HEK293 (cell line): ENCODE data around the gene ITPRID2.

Experiments
- CTCF ChIA-PET: fragments of 350-600 bp; formaldehyde crosslinking; extraction: SDS; loops from one replicate; lab custom pipeline; 2021; ENCODE audit warnings: antibody characterized with exemption; lab: Yijun Ruan, JAX
- POLR2A ChIA-PET: fragments of 300-600 bp; formaldehyde crosslinking; extraction: SDS; loops from one replicate; lab custom pipeline; 2020; ENCODE audit warnings: antibody characterized with exemption, inconsistent platforms; lab: Yijun Ruan, JAX
- H3K27ac ChIP-seq: fragments of 200-500 bp; sonication (Bioruptor generic); 2 replicates; pipeline ENCODE4 v1.5.1; 2014; ENCODE audit warnings: low read depth, low read length, control low read depth, inconsistent platforms; ENCODE audit errors: extremely low read depth
- H3K36me3 ChIP-seq, 2 experiments: fragments of 200-500 bp in 1 of 2; sonication (Bioruptor generic) in 1 of 2; 1 replicate in 1 of 2; 2 replicates in 1 of 2; pipeline ENCODE4 v1.5.1; 2014 to 2017; ENCODE audit warnings: inconsistent platforms in 2 of 2, low read length in 2 of 2; ENCODE audit not compliant: control insufficient read depth in 2 of 2, insufficient read depth in 1 of 2
- H3K4me1 ChIP-seq: fragments of 200-500 bp; sonication (Bioruptor generic); 2 replicates; pipeline ENCODE4 v1.5.1; 2014; ENCODE audit warnings: mild to moderate bottlenecking, low read length, inconsistent platforms; ENCODE audit not compliant: control insufficient read depth, insufficient read depth
- H3K4me3 ChIP-seq: 2 replicates; pipeline ENCODE4 v1.5.1; 2011; ENCODE audit warnings: low read depth, mild to moderate bottlenecking, control low read depth, low read length, moderate library complexity
- H3K9me3 ChIP-seq: fragments of 200-500 bp; sonication (Bioruptor generic); 2 replicates; pipeline ENCODE4 v1.5.1; 2014; ENCODE audit warnings: low read depth, low read length, inconsistent platforms; ENCODE audit not compliant: control insufficient read depth, insufficient read depth
- FEZF1 ChIP-seq: fragments of 450-650 bp; formaldehyde crosslinking; IDR thresholded peaks from 2 replicates; pipeline ENCODE4 v1.5.1; 2016; ENCODE audit warnings: missing biosample characterization, missing genetic modification characterization
- HOXC10 ChIP-seq: sonication (generic); formaldehyde crosslinking; IDR thresholded peaks from 2 replicates; pipeline ENCODE4 v1.8.1; 2023; ENCODE audit warnings: mild to moderate bottlenecking, missing genetic modification reagents
- HOXD13 ChIP-seq: sonication (generic); formaldehyde crosslinking; IDR thresholded peaks from 2 replicates; pipeline ENCODE4 v1.8.0; 2022; ENCODE audit warnings: missing genetic modification reagents, borderline replicate concordance
- SCRT2 ChIP-seq: fragments of 450-650 bp; formaldehyde crosslinking; IDR thresholded peaks from 2 replicates; pipeline ENCODE4 v1.5.1; 2016; ENCODE audit warnings: missing biosample characterization, missing genetic modification characterization
- ZBTB48 ChIP-seq: fragments of 450-650 bp; formaldehyde crosslinking; IDR thresholded peaks from 2 replicates; pipeline ENCODE4 v1.5.1; 2016; ENCODE audit warnings: missing biosample characterization, missing genetic modification characterization
- ZIC2 ChIP-seq: fragments of 450-650 bp; formaldehyde crosslinking; IDR thresholded peaks from 2 replicates; pipeline ENCODE4 v1.5.1; 2016; ENCODE audit warnings: missing biosample characterization, missing genetic modification characterization
- ZNF16 ChIP-seq: fragments of 450-650 bp; formaldehyde crosslinking; IDR thresholded peaks from 2 replicates; pipeline ENCODE4 v1.5.1; 2016; ENCODE audit warnings: low read depth, missing biosample characterization, missing genetic modification characterization
- ZNF248 ChIP-seq: fragments of 450-650 bp; formaldehyde crosslinking; IDR thresholded peaks from 2 replicates; pipeline ENCODE4 v1.5.1; 2017; ENCODE audit warnings: missing biosample characterization, missing genetic modification characterization
- ZNF266 ChIP-seq: fragments of 450-650 bp; formaldehyde crosslinking; IDR thresholded peaks from 2 replicates; pipeline ENCODE4 v1.5.1; 2016; ENCODE audit warnings: missing biosample characterization, missing genetic modification characterization, low read depth
- ZNF292 ChIP-seq: fragments of 450-650 bp; formaldehyde crosslinking; IDR thresholded peaks from 2 replicates; pipeline ENCODE4 v1.5.1; 2016; ENCODE audit warnings: low read depth, missing biosample characterization, missing genetic modification characterization, borderline replicate concordance
- ZNF391 ChIP-seq: fragments of 450-650 bp; formaldehyde crosslinking; IDR thresholded peaks from 2 replicates; pipeline ENCODE4 v1.5.1; 2016; ENCODE audit warnings: low read depth, missing biosample characterization, missing genetic modification characterization, borderline replicate concordance
- ZNF416 ChIP-seq: fragments of 450-650 bp; formaldehyde crosslinking; IDR thresholded peaks from 2 replicates; pipeline ENCODE4 v1.5.1; 2016; ENCODE audit warnings: missing biosample characterization, missing genetic modification characterization
- ZNF426 ChIP-seq: fragments of 450-650 bp; formaldehyde crosslinking; IDR thresholded peaks from 2 replicates; pipeline ENCODE4 v1.5.1; 2017; ENCODE audit warnings: missing biosample characterization, missing genetic modification characterization, mild to moderate bottlenecking, inconsistent platforms, moderate library complexity
- ZNF514 ChIP-seq: fragments of 450-650 bp; formaldehyde crosslinking; IDR thresholded peaks from 2 replicates; pipeline ENCODE4 v1.5.1; 2016; ENCODE audit warnings: missing biosample characterization, missing genetic modification characterization
- ZNF521 ChIP-seq: fragments of 450-650 bp; formaldehyde crosslinking; IDR thresholded peaks from 2 replicates; pipeline ENCODE4 v1.5.1; 2017; ENCODE audit warnings: missing biosample characterization, mild to moderate bottlenecking, missing genetic modification characterization
- ZNF549 ChIP-seq: fragments of 450-650 bp; IDR thresholded peaks from 2 replicates; pipeline ENCODE4 v1.5.1; 2018; ENCODE audit warnings: missing biosample characterization, missing genetic modification characterization, mild to moderate bottlenecking, inconsistent platforms, moderate library complexity
- ZNF560 ChIP-seq: fragments of 450-650 bp; formaldehyde crosslinking; IDR thresholded peaks from 2 replicates; pipeline ENCODE4 v1.5.1; 2017; ENCODE audit warnings: missing biosample characterization, missing genetic modification characterization, borderline replicate concordance
- ZNF626 ChIP-seq: fragments of 450-650 bp; sonication (Bioruptor Pico); formaldehyde crosslinking; IDR thresholded peaks from 2 replicates; pipeline ENCODE4 v1.5.1; 2018; ENCODE audit warnings: missing biosample characterization, missing genetic modification characterization, inconsistent platforms
- ZNF701 ChIP-seq: fragments of 450-650 bp; formaldehyde crosslinking; IDR thresholded peaks from 2 replicates; pipeline ENCODE4 v1.5.1; 2016; ENCODE audit warnings: missing biosample characterization, missing genetic modification characterization
- ZNF747 ChIP-seq: fragments of 450-650 bp; formaldehyde crosslinking; IDR thresholded peaks from 2 replicates; pipeline ENCODE4 v1.5.1; 2016; ENCODE audit warnings: missing biosample characterization, missing genetic modification characterization
- ZNF791 ChIP-seq: fragments of 450-650 bp; formaldehyde crosslinking; IDR thresholded peaks from 2 replicates; pipeline ENCODE4 v1.5.1; 2016; ENCODE audit warnings: missing biosample characterization, missing genetic modification characterization
- ZSCAN23 ChIP-seq: fragments of 450-650 bp; formaldehyde crosslinking; IDR thresholded peaks from 2 replicates; pipeline ENCODE4 v1.5.1; 2016; ENCODE audit warnings: missing biosample characterization, missing genetic modification characterization
- TF ChIP-seq, protein P1 (sequence below): fragments of 450-650 bp; formaldehyde crosslinking; IDR thresholded peaks from 2 replicates; pipeline ENCODE4 v1.5.1; 2016; ENCODE audit warnings: missing biosample characterization, missing genetic modification characterization
- TF ChIP-seq, protein P2 (sequence below): fragments of 450-650 bp; formaldehyde crosslinking; IDR thresholded peaks from 2 replicates; pipeline ENCODE4 v1.5.1; 2016; ENCODE audit warnings: missing biosample characterization, missing genetic modification characterization
- TF ChIP-seq, protein P3 (sequence below): fragments of 450-650 bp; formaldehyde crosslinking; IDR thresholded peaks from 2 replicates; pipeline ENCODE4 v1.5.1; 2016; ENCODE audit warnings: missing biosample characterization, missing genetic modification characterization
- TF ChIP-seq, protein P4 (sequence below): fragments of 450-650 bp; formaldehyde crosslinking; IDR thresholded peaks from 2 replicates; pipeline ENCODE4 v1.5.1; 2016; ENCODE audit warnings: missing biosample characterization, missing genetic modification characterization, borderline replicate concordance
- TF ChIP-seq, protein P5 (sequence below): fragments of 450-650 bp; formaldehyde crosslinking; IDR thresholded peaks from 2 replicates; pipeline ENCODE4 v1.5.1; 2016; ENCODE audit warnings: missing biosample characterization, missing genetic modification characterization, low read depth

The ITPRID2 gene

DNA sequence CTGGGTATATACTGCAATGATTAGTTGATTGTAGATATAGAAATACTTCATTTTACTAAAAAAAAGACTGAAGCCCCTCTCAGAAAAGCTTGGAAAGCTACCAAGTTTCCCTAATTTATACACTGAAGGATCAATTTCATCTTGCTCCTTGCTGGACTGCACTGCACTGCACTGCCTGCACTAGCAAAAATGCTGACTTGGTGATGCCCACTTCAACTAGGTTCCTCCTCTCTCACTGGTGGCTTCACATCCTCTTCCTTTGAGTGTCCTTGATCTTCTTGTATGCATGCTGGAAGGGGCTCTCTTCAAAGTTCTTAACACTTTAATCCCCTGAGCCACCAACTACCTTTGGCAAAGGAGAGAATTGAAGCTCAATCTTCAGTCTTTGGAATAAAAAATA, 31.7 kb upstream of the ITPRID2 start:
- TF ChIP-seq ZNF747 (tag by site-specific recombination) (no peak), ZNF16 (no peak), ZNF416 (tag by site-specific recombination) (no peak), ZNF426 (tag by site-specific recombination) (no peak), ZSCAN23 (tag by site-specific recombination) (no peak), ZNF521 (no peak), ZBTB48 (tag by site-specific recombination) (no peak), SCRT2 (tag by site-specific recombination) (no peak), ZNF626 (no peak), FEZF1 (tag by site-specific recombination) (no peak), ZNF549 (tag by site-specific recombination) (no peak), ZNF248 (tag by site-specific recombination) (no peak), ZNF292 (tag by site-specific recombination) (no peak), ZNF791 (tag by site-specific recombination) (no peak)
- TF ChIP-seq, protein P1, sequence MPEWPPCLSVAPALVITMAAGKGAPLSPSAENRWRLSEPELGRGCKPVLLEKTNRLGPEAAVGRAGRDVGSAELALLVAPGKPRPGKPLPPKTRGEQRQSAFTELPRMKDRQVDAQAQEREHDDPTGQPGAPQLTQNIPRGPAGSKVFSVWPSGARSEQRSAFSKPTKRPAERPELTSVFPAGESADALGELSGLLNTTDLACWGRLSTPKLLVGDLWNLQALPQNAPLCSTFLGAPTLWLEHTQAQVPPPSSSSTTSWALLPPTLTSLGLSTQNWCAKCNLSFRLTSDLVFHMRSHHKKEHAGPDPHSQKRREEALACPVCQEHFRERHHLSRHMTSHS (tag by site-specific recombination): no peak
- TF ChIP-seq, protein P2, sequence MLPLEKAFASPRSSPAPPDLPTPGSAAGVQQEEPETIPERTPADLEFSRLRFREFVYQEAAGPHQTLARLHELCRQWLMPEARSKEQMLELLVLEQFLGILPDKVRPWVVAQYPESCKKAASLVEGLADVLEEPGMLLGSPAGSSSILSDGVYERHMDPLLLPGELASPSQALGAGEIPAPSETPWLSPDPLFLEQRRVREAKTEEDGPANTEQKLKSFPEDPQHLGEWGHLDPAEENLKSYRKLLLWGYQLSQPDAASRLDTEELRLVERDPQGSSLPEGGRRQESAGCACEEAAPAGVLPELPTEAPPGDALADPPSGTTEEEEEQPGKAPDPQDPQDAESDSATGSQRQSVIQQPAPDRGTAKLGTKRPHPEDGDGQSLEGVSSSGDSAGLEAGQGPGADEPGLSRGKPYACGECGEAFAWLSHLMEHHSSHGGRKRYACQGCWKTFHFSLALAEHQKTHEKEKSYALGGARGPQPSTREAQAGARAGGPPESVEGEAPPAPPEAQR (tag by site-specific recombination): no peak
- Histone ChIP-seq H3K27ac (no peak overlapping the region), H3K9me3 (no peaks in the 10 kb centered on the region), H3K4me1 (no peaks in the 10 kb centered on the region), H3K4me3 (no peak overlapping the region), H3K36me3 (no peaks in the 10 kb centered on the region)
- ChIA-PET POLR2A (no interaction called here), CTCF (interaction anchor here (0.8 to 1.5 kb wide), 3 partner anchors 9 to 117 kb away, joined by 3 to 5 read pairs (median 3); no protein-coding TSS in a partner anchor)

DNA sequence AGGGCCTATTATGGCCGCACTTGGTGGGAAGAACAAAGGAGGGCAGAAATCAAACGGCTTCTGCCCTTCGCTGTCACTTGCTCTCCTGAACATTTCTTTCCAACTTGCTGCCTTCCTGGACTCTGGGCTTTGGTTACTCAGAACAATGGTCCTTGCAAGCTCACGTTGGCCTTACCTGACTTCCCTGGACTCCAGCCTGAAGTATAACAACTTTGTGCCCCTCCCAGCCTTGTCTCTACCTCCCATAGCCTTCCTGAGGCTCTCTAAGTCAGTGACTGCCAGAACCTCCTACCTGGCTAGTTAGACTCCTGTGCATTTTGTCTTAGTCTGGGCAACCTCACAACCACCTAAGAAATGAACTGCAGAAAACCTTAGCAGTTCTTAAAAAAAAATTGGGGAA, 30.2 kb upstream of the ITPRID2 start:
- TF ChIP-seq ZNF266 (tag by site-specific recombination) (no peak), ZIC2 (tag by site-specific recombination) (no peak), HOXC10 (no peak), ZNF560 (tag by site-specific recombination) (no peak), ZNF514 (tag by site-specific recombination) (no peak), HOXD13 (CRISPR knock-in tag) (no peak), ZNF701 (tag by site-specific recombination) (no peak), ZNF391 (tag by site-specific recombination) (no peak)
- TF ChIP-seq, protein P3, sequence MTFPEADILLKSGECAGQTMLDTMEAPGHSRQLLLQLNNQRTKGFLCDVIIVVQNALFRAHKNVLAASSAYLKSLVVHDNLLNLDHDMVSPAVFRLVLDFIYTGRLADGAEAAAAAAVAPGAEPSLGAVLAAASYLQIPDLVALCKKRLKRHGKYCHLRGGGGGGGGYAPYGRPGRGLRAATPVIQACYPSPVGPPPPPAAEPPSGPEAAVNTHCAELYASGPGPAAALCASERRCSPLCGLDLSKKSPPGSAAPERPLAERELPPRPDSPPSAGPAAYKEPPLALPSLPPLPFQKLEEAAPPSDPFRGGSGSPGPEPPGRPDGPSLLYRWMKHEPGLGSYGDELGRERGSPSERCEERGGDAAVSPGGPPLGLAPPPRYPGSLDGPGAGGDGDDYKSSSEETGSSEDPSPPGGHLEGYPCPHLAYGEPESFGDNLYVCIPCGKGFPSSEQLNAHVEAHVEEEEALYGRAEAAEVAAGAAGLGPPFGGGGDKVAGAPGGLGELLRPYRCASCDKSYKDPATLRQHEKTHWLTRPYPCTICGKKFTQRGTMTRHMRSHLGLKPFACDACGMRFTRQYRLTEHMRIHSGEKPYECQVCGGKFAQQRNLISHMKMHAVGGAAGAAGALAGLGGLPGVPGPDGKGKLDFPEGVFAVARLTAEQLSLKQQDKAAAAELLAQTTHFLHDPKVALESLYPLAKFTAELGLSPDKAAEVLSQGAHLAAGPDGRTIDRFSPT (tag by site-specific recombination): no peak
- TF ChIP-seq, protein P4, sequence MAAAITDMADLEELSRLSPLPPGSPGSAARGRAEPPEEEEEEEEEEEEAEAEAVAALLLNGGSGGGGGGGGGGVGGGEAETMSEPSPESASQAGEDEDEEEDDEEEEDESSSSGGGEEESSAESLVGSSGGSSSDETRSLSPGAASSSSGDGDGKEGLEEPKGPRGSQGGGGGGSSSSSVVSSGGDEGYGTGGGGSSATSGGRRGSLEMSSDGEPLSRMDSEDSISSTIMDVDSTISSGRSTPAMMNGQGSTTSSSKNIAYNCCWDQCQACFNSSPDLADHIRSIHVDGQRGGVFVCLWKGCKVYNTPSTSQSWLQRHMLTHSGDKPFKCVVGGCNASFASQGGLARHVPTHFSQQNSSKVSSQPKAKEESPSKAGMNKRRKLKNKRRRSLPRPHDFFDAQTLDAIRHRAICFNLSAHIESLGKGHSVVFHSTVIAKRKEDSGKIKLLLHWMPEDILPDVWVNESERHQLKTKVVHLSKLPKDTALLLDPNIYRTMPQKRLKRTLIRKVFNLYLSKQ (tag by site-specific recombination): no peak
- TF ChIP-seq, protein P5, sequence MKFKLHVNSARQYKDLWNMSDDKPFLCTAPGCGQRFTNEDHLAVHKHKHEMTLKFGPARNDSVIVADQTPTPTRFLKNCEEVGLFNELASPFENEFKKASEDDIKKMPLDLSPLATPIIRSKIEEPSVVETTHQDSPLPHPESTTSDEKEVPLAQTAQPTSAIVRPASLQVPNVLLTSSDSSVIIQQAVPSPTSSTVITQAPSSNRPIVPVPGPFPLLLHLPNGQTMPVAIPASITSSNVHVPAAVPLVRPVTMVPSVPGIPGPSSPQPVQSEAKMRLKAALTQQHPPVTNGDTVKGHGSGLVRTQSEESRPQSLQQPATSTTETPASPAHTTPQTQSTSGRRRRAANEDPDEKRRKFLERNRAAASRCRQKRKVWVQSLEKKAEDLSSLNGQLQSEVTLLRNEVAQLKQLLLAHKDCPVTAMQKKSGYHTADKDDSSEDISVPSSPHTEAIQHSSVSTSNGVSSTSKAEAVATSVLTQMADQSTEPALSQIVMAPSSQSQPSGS (tag by site-specific recombination): no peak
- H3K4me3 ChIP-seq: no peak overlapping the region
- H3K4me1 ChIP-seq: no peaks in the 10 kb centered on the region
- H3K36me3 ChIP-seq: no peaks in the 10 kb centered on the region
- POLR2A ChIA-PET: no interaction called here
- H3K27ac ChIP-seq: no peak overlapping the region
- no peaks in the 10 kb centered on the region for H3K9me3 ChIP-seq
- CTCF ChIA-PET: interaction anchor here (1.0 kb wide), 1 partner anchor 30 kb away, joined by 3 read pairs; no protein-coding TSS in a partner anchor
